NCI-H1417 (cell line): ENCODE results near the gene ENPP7.

Experiments
- DNase-seq, 3 experiments: peaks; one replicate each; lab custom pipeline; 2025; lab: John Stamatoyannopoulos, UW

ENPP7 gene

DNA sequence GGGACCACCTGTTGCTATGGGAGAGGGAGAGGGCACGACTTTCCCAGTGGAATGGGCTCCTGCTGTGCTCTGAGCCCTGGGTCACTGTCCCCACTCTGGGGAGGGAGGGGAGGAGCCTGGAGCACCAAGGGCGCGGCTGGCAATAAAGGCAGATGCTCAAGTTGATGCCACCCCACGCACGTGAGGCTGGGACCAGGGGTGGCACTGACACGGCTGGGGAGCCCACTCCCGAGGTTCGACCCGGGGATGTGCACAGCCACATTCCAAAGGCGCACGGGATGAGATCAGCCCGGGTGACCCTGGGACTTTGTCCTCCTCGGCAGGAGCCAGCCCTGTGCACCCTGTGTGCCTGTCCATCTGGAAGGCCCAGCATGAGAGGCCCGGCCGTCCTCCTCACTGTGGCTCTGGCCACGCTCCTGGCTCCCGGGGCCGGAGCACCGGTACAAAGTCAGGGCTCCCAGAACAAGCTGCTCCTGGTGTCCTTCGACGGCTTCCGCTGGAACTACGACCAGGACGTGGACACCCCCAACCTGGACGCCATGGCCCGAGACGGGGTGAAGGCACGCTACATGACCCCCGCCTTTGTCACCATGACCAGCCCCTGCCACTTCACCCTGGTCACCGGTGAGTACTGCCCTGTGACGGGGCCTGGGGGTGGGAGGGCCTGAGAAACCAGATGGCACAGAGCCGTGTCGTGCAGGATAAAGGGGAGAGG, at the start of gene ENPP7:
ENPP7 (plus strand) TSS at position 175 of the 715 bp plus-strand sequence; CDS start at position 372, 197 bp downstream.
- no peak for DNase-seq

DNA sequence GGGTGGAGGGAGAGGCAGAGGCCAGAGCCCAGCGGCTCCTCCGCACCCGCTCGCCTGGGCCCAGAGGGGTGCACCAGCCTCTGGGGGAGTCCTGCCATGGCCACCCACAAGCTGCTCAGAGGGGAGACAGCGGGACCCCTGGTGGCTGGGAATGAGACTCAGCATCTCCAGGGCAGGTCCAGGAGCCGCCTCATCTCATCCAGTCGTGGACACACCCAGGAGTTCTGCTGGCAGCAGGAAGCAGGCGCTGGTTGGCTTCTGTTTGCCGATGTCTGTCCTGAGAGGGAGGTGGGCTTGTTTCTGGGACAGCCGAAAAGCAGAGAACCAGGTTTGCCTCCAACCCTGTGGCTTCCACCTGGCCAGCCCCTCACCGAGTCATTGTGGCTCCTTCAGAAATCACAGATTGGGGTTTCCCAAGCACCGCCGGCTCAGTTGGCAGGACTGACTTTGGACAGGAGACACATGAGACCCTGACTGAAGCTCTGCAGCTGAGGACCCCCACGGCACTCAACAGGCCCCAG, 49.6 kb upstream of the ENPP7 start:
- DNase-seq = no peak

DNA sequence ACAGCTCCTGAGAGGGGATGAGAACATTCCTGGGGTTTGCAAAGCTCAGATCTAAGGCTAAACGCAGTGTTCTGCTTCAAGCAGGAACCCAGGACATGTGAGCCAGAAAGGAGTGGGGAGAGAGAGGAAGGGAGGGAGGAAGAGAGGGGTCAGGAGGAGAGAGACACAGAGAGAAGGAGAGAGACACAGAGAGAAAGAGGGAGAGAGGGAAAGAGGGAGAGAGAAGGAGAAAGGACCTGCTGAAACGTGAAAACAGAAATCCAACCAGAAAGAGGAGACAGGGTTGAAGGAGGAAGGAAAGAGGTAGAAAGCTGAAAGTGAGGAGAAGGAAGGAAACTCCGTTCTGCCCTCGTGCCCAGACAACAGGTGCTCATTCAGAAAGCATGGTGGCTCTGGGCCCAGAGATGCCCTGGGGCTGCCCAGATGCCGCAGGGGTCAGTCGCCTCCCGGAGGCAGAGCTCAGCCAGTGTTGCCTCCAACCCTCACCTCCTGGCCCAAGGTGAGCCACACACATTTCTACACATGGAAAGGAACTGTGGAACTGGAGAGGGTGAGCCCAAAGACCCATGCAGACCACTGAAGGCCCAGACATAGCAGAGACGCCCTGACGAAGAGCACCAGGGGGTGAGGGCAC, 49.0 kb upstream of the ENPP7 start:
- no peak for DNase-seq

DNA sequence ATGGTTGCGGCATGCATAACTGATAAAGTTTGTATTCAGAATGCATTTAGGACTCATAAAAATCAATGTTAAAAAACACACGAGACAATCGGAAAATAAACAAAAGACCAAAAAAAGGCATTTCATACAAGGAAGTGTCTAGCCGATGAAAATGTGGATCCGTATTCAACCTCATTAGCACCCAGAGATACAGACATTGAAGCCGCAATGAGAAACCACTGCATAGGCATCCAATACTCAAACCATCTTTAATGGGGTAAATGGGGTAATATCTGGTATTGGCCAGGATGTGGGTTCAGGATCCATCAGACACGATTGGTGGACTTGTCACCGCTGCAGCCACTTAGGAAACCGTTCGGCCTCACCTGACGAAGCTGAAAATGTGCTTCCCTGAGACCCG, 47.4 kb upstream of the ENPP7 start:
- DNase-seq = no peak

- no peak for DNase-seq
Measured at GRCh38 chr17:79684132-79684985, 46.4 kb upstream of the ENPP7 start.

GRCh38 chr17:79685121-79685520, 45.6 kb upstream of the ENPP7 start:
- DNase-seq = no peak

DNA sequence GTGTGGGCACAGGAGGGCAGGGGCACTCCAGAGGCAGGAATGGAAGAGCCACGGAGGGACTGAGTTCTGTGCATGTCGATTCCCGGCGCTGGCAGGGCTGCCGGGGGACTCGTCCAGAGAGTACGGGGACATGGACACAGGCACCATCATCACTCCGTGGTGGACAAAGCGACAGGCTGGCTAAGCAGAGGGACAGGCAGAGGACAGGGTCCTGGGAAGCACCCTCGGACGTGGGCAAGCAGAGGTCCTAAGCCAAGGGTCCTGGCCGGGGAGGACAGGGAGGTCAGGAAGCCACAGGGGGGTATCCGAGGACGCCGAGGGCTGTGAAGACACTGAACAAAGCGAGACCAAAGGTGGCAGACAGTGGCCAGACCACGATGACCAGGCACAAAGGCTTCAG, 44.3 kb upstream of the ENPP7 start:
- no peak for DNase-seq

- no peak for DNase-seq
Measured at GRCh38 chr17:79690466-79690865, 40.3 kb upstream of the ENPP7 start.

DNA sequence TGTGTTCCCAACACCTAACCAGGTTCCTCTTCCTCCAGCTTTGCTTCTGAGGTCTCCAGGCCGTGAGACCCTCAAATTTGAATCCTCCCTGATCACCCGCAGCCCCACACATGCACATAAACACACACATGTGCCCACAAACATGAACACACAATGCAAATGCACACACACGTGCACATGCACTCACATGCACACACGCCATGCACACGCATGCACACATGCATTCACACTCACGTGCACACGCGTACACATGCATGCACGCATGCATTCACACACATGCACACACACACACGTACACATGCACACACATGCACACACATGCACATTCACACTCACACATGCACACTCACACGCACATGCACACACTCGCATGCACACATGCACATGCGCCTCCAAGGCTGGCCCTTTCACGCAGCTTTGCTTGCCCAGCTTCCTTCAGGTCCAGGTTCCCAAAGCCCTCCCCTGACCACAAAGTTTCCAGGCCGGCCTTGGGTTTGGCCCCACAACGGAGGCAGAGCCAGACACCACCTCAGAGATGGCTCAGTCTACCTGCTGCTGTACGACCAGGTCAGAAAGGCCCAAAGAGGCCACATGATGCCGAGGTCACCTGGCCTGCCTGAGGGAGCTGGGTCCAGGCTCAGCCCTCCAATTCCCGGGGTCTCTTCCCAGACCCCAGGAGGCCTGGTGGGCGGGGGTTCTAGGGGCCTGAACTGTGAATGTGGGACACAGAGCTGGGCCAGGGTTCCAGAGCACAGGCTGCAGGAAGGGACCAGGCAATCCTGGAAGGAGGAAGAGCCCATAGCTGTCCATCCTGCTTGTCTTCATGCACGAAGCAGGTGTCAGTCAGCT, 39.5 kb upstream of the ENPP7 start:
- DNase-seq = no peak

GRCh38 chr17:79691931-79692330, 38.8 kb upstream of the ENPP7 start:
- DNase-seq = no peak

GRCh38 chr17:79693419-79693818, 37.3 kb upstream of the ENPP7 start:
- DNase-seq = no peak

DNA sequence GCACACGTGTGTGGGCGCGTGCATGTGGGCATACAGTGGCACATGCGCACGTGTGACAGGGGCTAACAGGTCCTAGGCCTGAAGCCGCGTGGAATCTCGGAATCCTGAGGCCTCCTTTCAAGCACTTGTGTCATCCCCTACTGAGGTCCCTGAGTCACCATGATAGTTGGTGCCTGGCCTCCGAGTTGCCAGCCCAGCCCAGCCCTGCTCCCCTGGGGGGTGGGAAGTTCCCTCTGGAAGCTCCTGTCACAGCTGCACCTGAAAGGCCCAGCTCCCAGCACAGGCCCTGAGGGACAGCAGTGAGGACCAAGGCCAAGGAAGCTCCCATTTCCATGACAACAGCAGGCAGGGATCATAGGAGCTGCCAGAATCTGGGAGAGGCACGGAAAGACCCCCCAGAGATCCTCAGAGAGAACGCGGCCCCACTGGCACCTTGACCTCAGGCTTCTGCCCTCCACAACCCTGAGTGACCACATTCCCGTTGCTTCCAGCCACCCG, 35.4 kb upstream of the ENPP7 start:
- no peak for DNase-seq

GRCh38 chr17:79695797-79696609, 34.7 kb upstream of the ENPP7 start:
- DNase-seq = no peak

DNA sequence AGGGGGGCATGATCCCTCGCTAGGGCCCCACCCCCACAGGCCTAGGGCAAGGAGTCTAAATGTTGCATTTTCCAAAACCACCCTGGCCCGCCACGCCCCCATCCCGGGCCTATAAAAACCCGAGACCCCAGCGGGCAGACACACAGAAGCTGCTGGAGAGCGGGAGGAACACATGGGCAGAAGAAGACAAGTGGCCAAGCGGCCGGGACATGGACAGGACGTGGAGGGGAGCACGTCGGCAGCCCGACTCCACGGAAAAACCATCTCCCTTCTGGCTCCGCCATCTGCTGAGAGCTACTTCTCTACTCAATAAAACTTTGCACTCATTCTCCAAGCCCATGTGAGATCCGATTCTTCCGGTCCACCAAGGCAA, 34.1 kb upstream of the ENPP7 start:
- no peak for DNase-seq

GRCh38 chr17:79698146-79698846, 32.4 kb upstream of the ENPP7 start:
- peak in 1 of 3 experiments; percentile 10 for DNase-seq

- no peak for DNase-seq
Measured at GRCh38 chr17:79699386-79700036, 31.2 kb upstream of the ENPP7 start.

GRCh38 chr17:79700592-79700991, 30.2 kb upstream of the ENPP7 start:
- no peak for DNase-seq

GRCh38 chr17:79702034-79702433, 28.7 kb upstream of the ENPP7 start:
- no peak for DNase-seq

DNA sequence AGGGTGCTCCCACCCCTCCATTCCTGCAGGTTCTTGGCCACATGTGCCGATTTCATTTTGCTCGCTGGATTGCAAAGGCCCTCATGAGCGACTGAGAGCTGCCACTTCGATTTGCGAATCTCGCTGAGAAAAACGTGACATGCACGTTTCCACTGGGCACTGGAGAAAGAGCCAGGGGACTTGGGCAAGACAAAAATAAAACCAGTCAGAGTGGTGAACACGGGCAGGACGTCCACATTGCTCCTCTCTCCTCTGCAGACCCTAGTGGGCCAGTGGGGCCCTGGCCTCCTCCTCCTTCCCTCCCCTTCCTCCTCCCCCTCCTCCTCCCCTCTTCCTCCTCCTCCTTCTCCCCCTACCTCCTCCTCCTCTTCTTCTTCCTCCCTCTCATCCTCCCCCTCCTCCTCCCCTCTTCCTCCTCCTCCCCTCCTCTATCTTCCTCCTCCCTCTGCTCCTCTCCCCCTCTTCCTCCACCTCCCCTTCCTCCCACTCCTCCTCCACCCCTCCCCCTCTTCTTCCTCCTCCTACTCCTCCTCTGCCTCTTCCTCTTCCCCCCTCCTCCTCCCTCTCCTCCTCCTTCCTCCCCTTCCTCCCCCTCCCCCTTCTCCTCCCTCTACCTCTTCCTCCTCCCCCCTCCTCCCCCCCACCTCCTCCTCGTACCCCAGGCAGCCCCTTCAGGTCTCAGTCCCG, 28.1 kb upstream of the ENPP7 start:
- DNase-seq = no peak
